Upper lobe of left lung (tissue), 4 donors: ENCODE results near the gene NDUFAF8.

ENCODE experiments used
- EP300 ChIP-seq, 4 donors: sonication (generic); formaldehyde crosslinking; IDR thresholded peaks; one replicate each; pipeline ENCODE4 v1.5.1; 2017; ENCODE audit warnings: antibody characterized with exemption in 4 of 4, control low read depth in 2 of 4
- POLR2A ChIP-seq, 4 donors: fragments of 450-650 bp; IDR thresholded peaks; one replicate each; pipeline ENCODE4 v1.5.1; 2016 to 2017; ENCODE audit warnings: antibody characterized with exemption in 4 of 4, mild to moderate bottlenecking in 2 of 4
- TF ChIP-seq, protein P1 (sequence below), 6 experiments: fragments of 450-650 bp in 4 of 6; fragments of 200-600 bp in 2 of 6; sonication (generic) in 2 of 6; IDR thresholded peaks; one replicate each; pipeline ENCODE4 v1.5.1; 2016 to 2019; ENCODE audit warnings: antibody characterized with exemption in 6 of 6

DNA sequence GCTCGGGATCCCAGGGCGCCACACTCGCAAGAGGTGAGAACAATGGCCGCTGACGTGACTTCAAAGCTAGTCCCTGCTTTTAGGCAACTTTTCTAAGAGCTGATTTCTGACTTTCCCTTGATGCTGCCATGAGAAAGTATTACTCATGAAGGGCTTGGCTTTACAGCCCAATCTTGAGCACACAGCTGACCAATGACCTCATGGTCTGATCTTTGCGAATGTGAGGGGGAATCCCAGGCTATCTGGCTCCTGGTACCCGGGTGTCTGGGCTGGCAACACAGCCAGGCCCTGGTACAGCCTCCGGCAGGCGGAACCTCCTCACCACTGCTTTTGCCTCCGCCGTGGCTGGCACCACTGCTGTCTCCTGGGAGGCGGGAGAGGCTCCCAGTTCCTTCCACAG is 17.5 kb downstream of the NDUFAF8 start:
- TF ChIP-seq, protein P1, sequence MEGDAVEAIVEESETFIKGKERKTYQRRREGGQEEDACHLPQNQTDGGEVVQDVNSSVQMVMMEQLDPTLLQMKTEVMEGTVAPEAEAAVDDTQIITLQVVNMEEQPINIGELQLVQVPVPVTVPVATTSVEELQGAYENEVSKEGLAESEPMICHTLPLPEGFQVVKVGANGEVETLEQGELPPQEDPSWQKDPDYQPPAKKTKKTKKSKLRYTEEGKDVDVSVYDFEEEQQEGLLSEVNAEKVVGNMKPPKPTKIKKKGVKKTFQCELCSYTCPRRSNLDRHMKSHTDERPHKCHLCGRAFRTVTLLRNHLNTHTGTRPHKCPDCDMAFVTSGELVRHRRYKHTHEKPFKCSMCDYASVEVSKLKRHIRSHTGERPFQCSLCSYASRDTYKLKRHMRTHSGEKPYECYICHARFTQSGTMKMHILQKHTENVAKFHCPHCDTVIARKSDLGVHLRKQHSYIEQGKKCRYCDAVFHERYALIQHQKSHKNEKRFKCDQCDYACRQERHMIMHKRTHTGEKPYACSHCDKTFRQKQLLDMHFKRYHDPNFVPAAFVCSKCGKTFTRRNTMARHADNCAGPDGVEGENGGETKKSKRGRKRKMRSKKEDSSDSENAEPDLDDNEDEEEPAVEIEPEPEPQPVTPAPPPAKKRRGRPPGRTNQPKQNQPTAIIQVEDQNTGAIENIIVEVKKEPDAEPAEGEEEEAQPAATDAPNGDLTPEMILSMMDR (IDR thresholded peaks at IDR 0.05) = no peak
- TF ChIP-seq EP300 (IDR thresholded peaks at IDR 0.05) (no peak), POLR2A (IDR thresholded peaks at IDR 0.05) (no peak)
